NCI-H2227 (cell line): ENCODE results near the gene TCF3.
"Not testable (repeated sequence)": the region's sequence is repeated elsewhere in the genome, so short reads cannot be mapped to it uniquely, and the experiment has no call there.

ENCODE experiments used
- DNase-seq: peaks from one replicate; lab custom pipeline; 2025; ENCODE audit not compliant: unreplicated experiment; lab: John Stamatoyannopoulos, UW

Gene TCF3

DNA sequence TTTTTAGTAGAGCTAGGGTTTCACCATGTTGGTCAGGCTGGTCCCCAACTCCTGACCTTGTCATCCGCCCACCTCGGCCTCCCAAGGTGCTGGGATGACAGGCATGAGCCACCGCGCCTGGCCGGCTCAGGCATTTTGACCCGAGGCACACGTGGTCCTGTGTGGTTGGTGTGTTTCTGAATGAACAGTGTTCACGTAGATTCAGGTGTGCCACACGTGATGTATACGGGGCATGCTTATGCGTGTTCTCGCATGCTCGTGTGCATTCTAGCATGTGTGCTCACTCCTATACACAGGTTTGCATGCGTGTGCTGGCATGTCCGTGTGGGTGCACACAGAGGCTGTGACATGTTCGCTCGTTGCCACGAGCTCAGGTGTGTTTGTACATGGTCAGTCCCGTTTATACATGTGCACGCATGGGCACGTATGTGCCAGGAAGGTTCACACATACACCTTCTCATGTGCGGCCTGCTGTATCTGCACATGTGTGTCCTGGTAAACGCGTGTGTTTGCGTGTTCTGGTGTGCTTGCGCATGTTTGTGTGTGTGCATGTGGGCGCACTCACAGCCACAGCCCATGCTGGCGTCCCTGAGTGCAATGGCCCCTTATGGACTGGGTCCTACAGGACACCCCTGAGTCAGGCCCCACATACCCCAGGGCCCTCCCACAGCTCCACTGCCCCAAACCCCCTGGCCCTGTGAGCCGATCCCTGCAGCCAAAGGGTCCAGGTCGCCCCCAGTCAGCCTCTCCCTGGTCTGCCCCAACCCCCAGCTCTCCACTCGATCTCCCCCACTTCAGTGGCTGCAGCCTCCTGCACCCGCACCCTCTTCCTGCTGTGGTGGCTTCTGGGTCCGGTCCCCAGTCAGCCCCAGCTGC, 20.6 kb upstream of the TCF3 start:
- DNase-seq = no peak

DNA sequence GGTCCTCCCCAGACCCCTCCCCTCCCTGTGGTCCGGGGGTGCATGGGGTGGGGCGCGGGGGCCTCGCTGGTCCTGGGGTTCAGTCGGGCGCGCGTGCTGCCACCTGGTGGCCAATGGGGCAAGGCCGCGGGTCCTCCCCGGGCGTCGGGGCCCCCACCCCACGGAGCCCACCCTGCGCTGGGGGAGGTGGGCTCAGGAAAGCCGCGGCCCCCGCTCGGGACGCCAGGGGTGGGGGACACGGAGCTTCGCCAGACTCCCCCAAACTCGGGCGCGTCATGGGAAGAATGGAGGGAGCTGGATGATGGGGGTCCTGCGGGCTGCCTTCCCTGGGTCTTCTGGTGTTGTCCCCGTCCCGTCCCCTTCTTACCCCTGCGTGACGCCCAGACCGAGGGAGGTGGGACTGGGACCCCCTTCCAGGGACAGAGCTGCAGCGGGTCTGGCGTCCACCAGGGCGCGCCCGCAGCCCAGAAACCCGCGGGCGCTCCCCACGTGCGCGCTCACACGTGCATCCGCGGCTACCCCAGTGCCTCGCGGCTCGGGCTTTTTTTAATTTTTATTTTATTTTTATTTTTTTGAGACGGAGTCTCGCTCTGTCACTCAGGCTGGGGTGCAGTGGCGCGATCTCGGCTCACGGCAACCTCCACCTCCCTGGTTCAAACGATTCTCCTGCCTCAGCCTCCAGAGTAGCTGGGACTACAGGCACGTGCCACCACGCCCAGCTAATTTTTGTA, 19.8 kb upstream of the TCF3 start:
- DNase-seq = peak; percentile 26

- no peak for DNase-seq
Observed at GRCh38 chr19:1671716-1672037, 19.3 kb upstream of the TCF3 start.

GRCh38 chr19:1670747-1671146, 18.3 kb upstream of the TCF3 start:
- DNase-seq = not testable (repeated sequence)

DNA sequence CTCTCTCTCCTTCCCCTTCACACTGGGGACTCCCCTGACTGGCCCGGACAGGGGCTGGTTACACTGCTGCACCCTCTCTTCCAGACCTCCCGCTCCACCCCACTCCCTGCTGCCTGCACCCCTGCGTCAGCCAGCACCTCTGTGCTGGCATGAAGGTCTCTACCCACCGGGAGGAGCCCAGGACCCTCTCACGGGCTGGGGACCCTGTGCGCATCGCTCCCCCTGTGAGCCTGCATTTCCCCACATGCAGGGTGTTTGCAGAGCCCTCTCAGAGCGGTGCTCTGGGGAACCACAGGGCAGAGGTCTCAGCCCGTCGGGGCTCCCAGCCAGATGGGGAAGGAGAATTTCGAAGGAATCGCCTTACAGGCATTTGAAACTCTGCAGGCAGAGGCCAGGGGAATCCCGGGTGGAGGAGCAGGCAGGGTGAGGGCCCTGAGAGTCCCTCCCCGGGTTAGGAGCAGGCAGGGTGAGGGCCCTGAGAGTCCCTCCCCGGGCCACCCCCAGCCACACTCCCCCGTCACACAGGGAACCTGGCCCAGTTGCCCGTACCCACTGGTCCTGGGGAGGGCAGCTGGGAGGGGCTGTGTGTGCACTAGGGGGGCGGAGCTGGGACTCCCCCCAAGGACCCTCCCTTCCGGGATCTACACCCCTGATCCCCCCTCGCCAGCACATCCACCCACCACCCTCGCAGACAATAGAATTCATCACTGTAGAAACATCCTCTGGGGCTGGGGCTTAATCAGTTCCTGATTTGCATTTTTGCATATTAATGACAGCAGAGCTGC, 16.3 kb upstream of the TCF3 start:
- DNase-seq = no peak

- no peak for DNase-seq
Observed at GRCh38 chr19:1668048-1668485, 15.7 kb upstream of the TCF3 start.

DNA sequence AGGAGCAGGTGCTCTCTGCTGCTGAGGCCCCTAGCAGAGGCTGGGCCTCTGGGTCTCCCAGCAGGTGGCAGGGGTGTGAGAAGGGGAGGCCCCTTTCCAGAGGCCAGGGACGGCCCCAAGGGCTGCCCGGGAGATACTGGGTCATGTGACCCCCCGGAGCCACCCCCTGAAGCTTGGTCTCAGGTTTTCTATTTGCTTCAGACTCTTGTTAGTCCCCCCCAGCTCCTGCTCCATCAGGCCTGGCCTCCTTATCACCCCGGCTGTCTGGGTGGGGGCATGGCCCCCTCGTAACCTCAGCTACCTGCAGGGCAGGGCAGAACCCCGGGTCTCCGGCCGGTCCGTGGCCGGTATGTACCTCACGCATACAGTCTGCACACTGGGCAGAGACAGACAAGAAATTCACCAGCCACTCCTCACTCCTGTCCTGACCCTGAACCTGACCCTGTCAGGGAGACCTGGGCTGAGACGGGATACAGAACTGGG, 13.2 kb upstream of the TCF3 start:
- no peak for DNase-seq

- no peak for DNase-seq
Observed at GRCh38 chr19:1663852-1664251, 11.4 kb upstream of the TCF3 start.

DNA sequence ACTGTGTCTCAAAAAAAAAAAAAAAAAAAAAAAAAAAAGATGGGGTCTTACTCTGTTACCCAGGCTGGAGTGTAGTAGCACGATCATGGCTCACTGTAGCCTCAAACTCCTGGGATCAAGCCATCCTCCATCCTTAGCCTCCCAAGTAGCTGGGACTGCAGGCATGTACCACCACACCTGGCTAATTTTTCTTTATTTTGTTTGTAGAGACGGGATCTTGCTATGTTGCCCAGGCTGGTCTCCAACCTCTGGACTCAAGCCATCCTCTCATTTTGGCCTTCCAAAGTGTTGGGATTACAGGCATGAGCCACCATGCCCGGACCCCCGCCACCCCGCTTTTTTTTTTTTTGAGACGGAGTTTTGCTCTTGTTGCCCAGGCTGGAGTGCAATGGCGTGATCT, 10.8 kb upstream of the TCF3 start:
- DNase-seq = not testable (repeated sequence)

DNA sequence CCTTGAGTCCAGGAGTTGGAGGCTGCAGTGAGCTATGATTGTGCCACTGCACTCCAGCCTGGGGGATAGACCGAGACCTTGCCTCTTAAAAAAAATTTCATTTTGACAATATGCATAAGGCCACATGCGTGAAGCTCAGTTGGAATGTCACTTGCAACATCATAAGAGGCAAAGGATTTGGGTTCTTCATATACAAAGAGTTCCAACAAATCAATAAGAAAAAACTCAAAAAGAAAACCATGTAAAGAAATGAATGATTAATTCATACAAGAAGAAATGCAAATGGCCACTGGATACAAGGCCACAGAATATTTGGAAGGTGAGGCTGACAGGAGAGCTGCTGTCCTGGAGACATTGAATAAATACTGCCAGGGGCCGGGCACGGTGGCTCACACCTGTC, 9.6 kb upstream of the TCF3 start:
- DNase-seq = no peak

GRCh38 chr19:1659084-1659427, 6.6 kb upstream of the TCF3 start:
- no peak for DNase-seq

- no peak for DNase-seq
Observed at GRCh38 chr19:1658150-1659083, 6.0 kb upstream of the TCF3 start.

- no peak for DNase-seq
Observed at GRCh38 chr19:1657746-1658145, 5.3 kb upstream of the TCF3 start.

DNA sequence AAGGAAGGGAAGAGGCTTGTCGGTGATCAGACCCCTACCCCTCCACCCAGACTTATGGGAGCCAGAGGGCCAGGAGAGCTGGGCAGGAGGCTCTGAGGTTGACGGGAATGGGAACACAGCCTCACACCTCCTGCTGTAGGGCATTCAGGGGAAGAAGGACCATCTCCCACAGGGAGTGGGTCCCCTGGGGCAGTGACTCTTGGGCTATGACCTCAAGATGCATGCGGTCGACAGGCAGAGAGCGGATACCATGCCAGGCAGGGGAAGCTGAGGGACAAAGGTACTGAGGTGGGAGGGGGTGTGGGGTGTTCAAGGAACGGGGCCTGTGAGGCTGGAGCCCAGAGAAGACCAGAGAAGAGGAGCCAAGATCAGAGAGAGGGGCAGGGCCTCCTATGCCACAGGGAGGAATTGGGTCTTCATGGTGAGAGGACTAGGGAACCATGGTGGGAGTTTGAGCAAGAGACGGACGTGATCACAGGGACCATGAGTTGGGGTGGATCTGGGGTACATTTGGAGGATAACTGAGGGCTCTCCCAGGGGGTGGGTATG, 4.6 kb upstream of the TCF3 start:
- DNase-seq = no peak

- DNase-seq = no peak
Observed at GRCh38 chr19:1655987-1656608, 3.7 kb upstream of the TCF3 start.

DNA sequence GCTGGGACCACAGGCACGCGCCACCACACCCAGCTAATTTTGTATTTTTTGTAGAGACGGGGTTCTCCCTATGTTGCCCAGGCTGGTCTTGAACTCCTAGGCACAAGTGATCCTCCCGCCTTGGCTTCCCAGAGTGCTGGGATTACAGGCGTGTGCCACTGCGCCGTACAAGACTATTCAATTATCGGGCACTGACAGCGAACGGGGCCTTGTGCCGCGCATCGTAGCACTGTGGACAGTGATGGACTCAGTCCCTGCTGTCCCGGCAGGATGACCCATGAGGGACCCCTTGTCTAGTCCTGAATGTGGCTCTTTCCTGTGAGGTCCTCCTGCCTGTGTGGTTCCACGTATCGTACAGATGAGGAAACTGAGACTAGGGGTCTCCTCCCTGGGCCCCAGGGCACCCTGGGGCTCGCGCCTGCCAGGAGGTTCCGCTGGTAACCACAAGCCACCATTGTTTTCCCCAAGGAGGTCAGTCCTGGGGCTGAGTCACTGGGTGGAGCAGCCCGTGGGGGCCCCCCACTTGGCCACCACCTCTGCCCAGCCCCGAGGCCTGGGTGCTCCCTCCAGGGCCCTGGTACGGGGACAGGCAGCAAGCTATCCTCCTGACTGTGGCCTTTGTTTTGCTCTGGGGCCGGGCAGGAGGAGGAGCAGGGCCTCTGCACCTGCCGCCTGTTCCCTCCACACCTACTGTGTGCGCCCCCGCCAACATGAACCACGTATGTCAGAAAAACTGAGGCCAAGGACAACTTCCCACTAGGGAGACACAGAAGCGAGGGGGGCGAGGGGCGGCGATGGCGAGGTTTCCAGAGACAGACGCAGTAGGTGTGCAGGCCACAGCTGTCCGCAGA, 2.9 kb upstream of the TCF3 start:
- no peak for DNase-seq

- no peak for DNase-seq
Observed at GRCh38 chr19:1654178-1654792, 1.9 kb upstream of the TCF3 start.

GRCh38 chr19:1653300-1653628, 849 bp upstream of the TCF3 start:
- no peak for DNase-seq
